H1 (cell line): Measurements from ENCODE around the gene BCAP31. TPM values are rescaled to one million over a fixed set of nuclear protein-coding genes. Genes with fewer than 3 reads are reported as not detected.

ENCODE experiments used
- CTCF ChIA-PET: fragments of 300-600 bp; sonication (Branson Sonifier 250); formaldehyde crosslinking; loops from one replicate; lab custom pipeline; 2021; ENCODE audit not compliant: partially characterized antibody; lab: Charles Lee
- POLR2A ChIA-PET: fragments of 300-600 bp; sonication (Branson Sonifier 250); formaldehyde crosslinking; loops from one replicate; lab custom pipeline; 2021; ENCODE audit warnings: inconsistent platforms; ENCODE audit not compliant: partially characterized antibody; lab: Charles Lee
- DNase-seq, 2 experiments: peaks; one replicate each; pipeline versions ENCODE4 v3.0.0 to v3.0.0-alpha.2; 2010 to 2022; ENCODE audit warnings: low spot score in 2 of 2, low read depth in 1 of 2, mixed read lengths in 1 of 2
- FAIRE-seq: peaks from 2 replicates; lab custom pipeline; 2011; peaks lifted over from hg19 to GRCh38; lab: Jason Lieb, UNC
- H2AFZ ChIP-seq: 2 replicates; pipeline ENCODE4 v1.8.1; 2012; ENCODE audit warnings: low read length, inconsistent platforms
- H2AK5ac ChIP-seq: 2 replicates; pipeline ENCODE4 v1.6.1; 2013; ENCODE audit warnings: low read depth, low read length
- H2BK120ac ChIP-seq: replicated peaks from 2 replicates; pipeline ENCODE3; 2013; ENCODE audit warnings: low read depth, low read length, inconsistent platforms
- H2BK12ac ChIP-seq: 2 replicates; pipeline ENCODE4 v1.6.1; 2013; ENCODE audit warnings: low read depth, low read length
- H2BK15ac ChIP-seq: 2 replicates; pipeline ENCODE4 v1.6.1; 2013; ENCODE audit warnings: low read length
- H2BK20ac ChIP-seq: 2 replicates; pipeline ENCODE4 v1.6.1; 2013; ENCODE audit warnings: low read length
- H2BK5ac ChIP-seq: 2 replicates; pipeline ENCODE4 v1.6.1; 2013; ENCODE audit warnings: low read depth, low read length
- H3K14ac ChIP-seq: 2 replicates; pipeline ENCODE4 v1.6.1; 2013; ENCODE audit warnings: inconsistent platforms; ENCODE audit not compliant: insufficient read length
- H3K18ac ChIP-seq: 2 replicates; pipeline ENCODE4 v1.6.1; 2013; ENCODE audit warnings: low read length; ENCODE audit errors: extremely low read depth
- H3K23ac ChIP-seq: 2 replicates; pipeline ENCODE4 v1.6.1; 2013; ENCODE audit warnings: inconsistent platforms; ENCODE audit not compliant: insufficient read length
- H3K23me2 ChIP-seq: 2 replicates; pipeline ENCODE4 v1.6.1; 2013; ENCODE audit warnings: low read depth, low read length
- H3K27ac ChIP-seq: 2 replicates; pipeline ENCODE4 v1.6.1; 2011; ENCODE audit warnings: low read depth, low read length, inconsistent platforms
- H3K27me3 ChIP-seq, 4 experiments: replicated peaks in 1 of 4; 1 replicate in 1 of 4; 2 replicates in 3 of 4; pipeline versions ENCODE4 v1.6.1 to v1.8.1; 2011 to 2013; ENCODE audit warnings: low read length in 3 of 4, mild to moderate bottlenecking in 3 of 4, inconsistent platforms in 2 of 4, mixed read lengths in 2 of 4, moderate library complexity in 1 of 4; ENCODE audit not compliant: control insufficient read depth in 3 of 4, insufficient read depth in 3 of 4; ENCODE audit errors: extremely low read depth in 1 of 4
- H3K36me3 ChIP-seq, 4 experiments: 2 replicates each; pipeline versions ENCODE4 v1.6.1 to v1.8.1; 2011 to 2013; ENCODE audit warnings: mild to moderate bottlenecking in 4 of 4, low read length in 3 of 4, moderate library complexity in 2 of 4, control low read depth in 1 of 4, inconsistent platforms in 1 of 4; ENCODE audit not compliant: insufficient read depth in 4 of 4, control insufficient read depth in 2 of 4
- H3K4ac ChIP-seq: replicated peaks from 2 replicates; pipeline ENCODE3; 2013; ENCODE audit warnings: low read length, low read depth, mixed read lengths, inconsistent platforms; ENCODE audit not compliant: insufficient read length
- H3K4me1 ChIP-seq, 4 experiments: replicated peaks in 1 of 4; 1 replicate in 1 of 4; 2 replicates in 3 of 4; pipeline versions ENCODE4 v1.6.1 to v1.8.1; 2011 to 2013; ENCODE audit warnings: low read length in 3 of 4, inconsistent platforms in 2 of 4, mixed read lengths in 1 of 4; ENCODE audit not compliant: insufficient read depth in 4 of 4, control insufficient read depth in 3 of 4
- H3K4me2 ChIP-seq, 2 experiments: 2 replicates each; pipeline versions ENCODE4 v1.6.1 to v1.8.1; 2011 to 2013; ENCODE audit warnings: low read depth in 2 of 2, low read length in 2 of 2, control low read depth in 1 of 2, inconsistent platforms in 1 of 2, mild to moderate bottlenecking in 1 of 2; ENCODE audit not compliant: insufficient read depth in 1 of 2
- H3K4me3 ChIP-seq, 4 experiments: fragments of 200-600, 300-600 bp in 1 of 4; sonication (generic), shearing (Covaris generic), sonication (Bioruptor Twin) in 1 of 4; 2 replicates each; pipeline versions ENCODE4 v1.5.1 to v1.8.1; 2011 to 2016; ENCODE audit warnings: low read length in 4 of 4, low read depth in 3 of 4, control low read depth in 2 of 4, inconsistent platforms in 2 of 4, mild to moderate bottlenecking in 2 of 4, mixed read lengths in 1 of 4, moderate library complexity in 1 of 4; ENCODE audit not compliant: insufficient read depth in 2 of 4; ENCODE audit errors: extremely low read depth in 1 of 4
- H3K56ac ChIP-seq: replicated peaks from 2 replicates; pipeline ENCODE3; 2013; ENCODE audit warnings: low read depth, mild to moderate bottlenecking, mixed read lengths, low read length, inconsistent platforms; ENCODE audit not compliant: insufficient read length
- H3K79me1 ChIP-seq: 2 replicates; pipeline ENCODE4 v1.6.1; 2013; ENCODE audit warnings: low read depth, low read length, control low read depth
- H3K79me2 ChIP-seq, 2 experiments: 2 replicates each; pipeline versions ENCODE4 v1.6.1 to v1.8.1; 2012 to 2013; ENCODE audit warnings: low read length in 2 of 2, mild to moderate bottlenecking in 2 of 2, inconsistent platforms in 1 of 2; ENCODE audit not compliant: insufficient read depth in 2 of 2, control insufficient read depth in 1 of 2
- H3K9ac ChIP-seq, 4 experiments: replicated peaks in 1 of 4; 1 replicate in 1 of 4; 2 replicates in 3 of 4; pipeline versions ENCODE4 v1.6.1 to v1.8.1; 2011 to 2013; ENCODE audit warnings: low read depth in 3 of 4, low read length in 3 of 4, control low read depth in 2 of 4, mild to moderate bottlenecking in 2 of 4, moderate library complexity in 2 of 4, inconsistent platforms in 1 of 4; ENCODE audit errors: extremely low read depth in 1 of 4
- H3K9me3 ChIP-seq, 2 experiments: 2 replicates each; pipeline versions ENCODE4 v1.6.1 to v1.8.1; 2012 to 2013; ENCODE audit warnings: mild to moderate bottlenecking in 2 of 2, moderate library complexity in 2 of 2, control low read depth in 1 of 2, inconsistent platforms in 1 of 2, low read depth in 1 of 2, low read length in 1 of 2, mixed read lengths in 1 of 2; ENCODE audit not compliant: insufficient read depth in 2 of 2
- H4K20me1 ChIP-seq, 2 experiments: replicated peaks in 1 of 2; 2 replicates each; pipeline versions ENCODE3 to v1.8.1; 2011 to 2013; ENCODE audit warnings: inconsistent platforms in 2 of 2, low read length in 2 of 2, mild to moderate bottlenecking in 1 of 2; ENCODE audit not compliant: insufficient read depth in 2 of 2, control insufficient read depth in 1 of 2
- H4K5ac ChIP-seq: 2 replicates; pipeline ENCODE4 v1.6.1; 2013; ENCODE audit warnings: low read length, low read depth, mixed read lengths, inconsistent platforms; ENCODE audit not compliant: insufficient read length
- H4K8ac ChIP-seq: 2 replicates; pipeline ENCODE4 v1.8.0; 2013; ENCODE audit warnings: mild to moderate bottlenecking, moderate library complexity, low read length, inconsistent platforms; ENCODE audit not compliant: insufficient read depth; ENCODE audit errors: extremely low read depth
- H4K91ac ChIP-seq: replicated peaks from 2 replicates; pipeline ENCODE3; 2013; ENCODE audit warnings: low read length, mixed read lengths, inconsistent platforms; ENCODE audit not compliant: insufficient read length
- CBX5 ChIP-seq: fragments of 300-800, 300-1000 bp; sonication (generic); IDR thresholded peaks from 2 replicates; pipeline ENCODE4 v1.7.1; 2016; ENCODE audit warnings: antibody characterized with exemption, low read length, low read depth
- CEBPB ChIP-seq: IDR thresholded peaks from 2 replicates; pipeline ENCODE4 v1.6.1; 2012; ENCODE audit warnings: low read depth, low read length
- CHD2 ChIP-seq: IDR thresholded peaks from 2 replicates; pipeline ENCODE4 v1.6.1; 2012; ENCODE audit warnings: low read length, improper control_type of control experiment
- JUN ChIP-seq: IDR thresholded peaks from 2 replicates; pipeline ENCODE4 v1.6.1; 2011; ENCODE audit warnings: low read depth, mild to moderate bottlenecking, improper control_type of control experiment, low read length
- MAX ChIP-seq: IDR thresholded peaks from 2 replicates; pipeline ENCODE4 v1.6.1; 2012; ENCODE audit warnings: inconsistent platforms
- NANOG ChIP-seq: IDR thresholded peaks from 2 replicates; pipeline ENCODE4 v1.6.1; 2011; ENCODE audit warnings: low read length, low read depth, mild to moderate bottlenecking, inconsistent platforms; ENCODE audit not compliant: insufficient read depth, poor library complexity, severe bottlenecking
- TAF1 ChIP-seq: IDR thresholded peaks from 2 replicates; pipeline ENCODE4 v1.6.1; 2011; ENCODE audit warnings: mild to moderate bottlenecking, low read depth, low read length
- TCF12 ChIP-seq: IDR thresholded peaks from 2 replicates; pipeline ENCODE4 v1.6.1; 2011; ENCODE audit warnings: low read depth, mild to moderate bottlenecking, low read length
- WGBS, 2 experiments: shearing (Covaris generic) in 1 of 2; methylation state at CpG; one replicate each; pipeline versions ENCODE4 v1.1.6 to v1.1.7; 2013 to 2015; ENCODE audit warnings: low lambda C conversion rate in 2 of 2, mixed read lengths in 2 of 2, inconsistent platforms in 1 of 2, low coverage in 1 of 2, missing lambda C conversion rate in 1 of 2; ENCODE audit not compliant: insufficient replicate concordance in 2 of 2, insufficient coverage in 1 of 2, insufficient read length in 1 of 2; ENCODE audit errors: extremely low coverage in 1 of 2, missing lambda C conversion rate in 1 of 2; 5-methylcytosine and 5-hydroxymethylcytosine counted together
- polyA plus RNA-seq, 7 experiments: library from polyadenylated mRNA; depleted of rRNA in 3 of 7; stranded (reverse) in 5 of 7; unstranded in 2 of 7; fragments of >200 nt in 5 of 7; fragments of 200-250 nt in 2 of 7; gene quantifications; 1 replicate in 5 of 7; 2 replicates in 1 of 7; 4 replicates in 1 of 7; pipeline versions ENCODE4 v1.2.1 to v1.2.3, GENCODE V29; 2011 to 2013; ENCODE audit warnings: missing spikeins in 2 of 7, mixed read lengths in 2 of 7
- total RNA-seq: library from RNA; stranded (reverse); fragmentation: NEBNext Ultra II Directional; extraction: Animal tissue kit (Norgen Biotek cat#: 25700); gene quantifications from 2 replicates; pipeline ENCODE4 v1.2.1, GENCODE V29; 2021
- TF ChIP-seq, protein P1 (sequence below): IDR thresholded peaks from 2 replicates; pipeline ENCODE4 v1.6.1; 2012; ENCODE audit warnings: inconsistent platforms

Gene BCAP31
- total and polyA plus RNA-seq, 2 of the 8 experiments (the other 6 are each of a cell fraction or from before 2014, with no cell fraction given), result 136 to 159 TPM

- ChIA-PET POLR2A (interaction anchor here (1.1 kb wide), 1 partner anchor 12 kb away, joined by 3 read pairs; no protein-coding TSS in a partner anchor), CTCF (interaction anchor here (0.6 kb wide), 1 partner anchor 175 kb away, joined by 3 read pairs; no protein-coding TSS in a partner anchor)
- no peak overlapping the region for H2BK12ac ChIP-seq
- DNase-seq (no peak), FAIRE-seq (no peak)
- no peak overlapping the region for H3K4ac ChIP-seq
- whole genome bisulfite sequencing, 2 experiments, result 90% methylated on average over 20 of the region's 25 CpGs; no CpG with 5 or more reads in 1 of the 2 experiments
- H3K9ac ChIP-seq, result no peak overlapping the region
- H3K27me3 ChIP-seq, result no peaks in the 10 kb centered on the region
- no peak overlapping the region for H2AFZ ChIP-seq
- H2AK5ac ChIP-seq, result no peak overlapping the region
- no peak overlapping the region for H3K4me3 ChIP-seq
- no peak overlapping the region for H4K91ac ChIP-seq
- H4K5ac ChIP-seq, result no peak overlapping the region
- H2BK5ac ChIP-seq, result no peak overlapping the region
- H3K4me1 ChIP-seq, result peaks cover 0 to 5% (median 2%) of the 10 kb centered on the region in 4 experiments; a peak in 3 of 7 replicates
- H2BK20ac ChIP-seq, result no peak overlapping the region
- H3K36me3 ChIP-seq, result no peaks in the 10 kb centered on the region
- H3K4me2 ChIP-seq, result no peak overlapping the region
- H4K20me1 ChIP-seq, result no peaks in the 10 kb centered on the region
- no peaks in the 10 kb centered on the region for H3K79me1 ChIP-seq
- H3K27ac ChIP-seq, result no peak overlapping the region
- H4K8ac ChIP-seq, result no peak overlapping the region
- H3K23me2 ChIP-seq, result no peaks in the 10 kb centered on the region
- H2BK15ac ChIP-seq, result no peak overlapping the region
- H3K9me3 ChIP-seq, result no peaks in the 10 kb centered on the region
- no peak overlapping the region for H3K56ac ChIP-seq
- H3K23ac ChIP-seq, result no peak overlapping the region
- H3K79me2 ChIP-seq, result no peaks in the 10 kb centered on the region
- H3K18ac ChIP-seq, result no peak overlapping the region
- H3K14ac ChIP-seq, result no peak overlapping the region
- H2BK120ac ChIP-seq, result no peak overlapping the region
- TF ChIP-seq MAX (no peak), TAF1 (no peak), CEBPB (no peak), TCF12 (no peak), NANOG (no peak), CHD2 (no peak), CBX5 (no peak), JUN (no peak)
- TF ChIP-seq, protein P1, sequence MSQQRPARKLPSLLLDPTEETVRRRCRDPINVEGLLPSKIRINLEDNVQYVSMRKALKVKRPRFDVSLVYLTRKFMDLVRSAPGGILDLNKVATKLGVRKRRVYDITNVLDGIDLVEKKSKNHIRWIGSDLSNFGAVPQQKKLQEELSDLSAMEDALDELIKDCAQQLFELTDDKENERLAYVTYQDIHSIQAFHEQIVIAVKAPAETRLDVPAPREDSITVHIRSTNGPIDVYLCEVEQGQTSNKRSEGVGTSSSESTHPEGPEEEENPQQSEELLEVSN, result no peak
These were observed 45.8 kb upstream of the BCAP31 start for GRCh38 chrX:153769865-153770600.
